ENCODE data around the gene OPA3.
"Not testable (repeated sequence)": the region's sequence is repeated elsewhere in the genome, so short reads cannot be mapped to it uniquely, and the experiment has no call there.

Gene OPA3

GRCh38 chr19:45584332-45585157 lies at the start of gene OPA3:
TSS of gene OPA3 (minus strand) at chr19:45584802. CDS start at chr19:45584764, 38 bp downstream.
- DNase-seq (ENCODE audit: low spot score) = peak; percentile 99

GRCh38 chr19:45632468-45633196 lies 48.0 kb upstream of the OPA3 start:
- DNase-seq (ENCODE audit: low spot score) = peak; percentile 91

GRCh38 chr19:45630463-45630862 lies 45.9 kb upstream of the OPA3 start:
- DNase-seq (ENCODE audit: low spot score) = peak; percentile 89

- no peak for DNase-seq (ENCODE audit: low spot score)
Observed at GRCh38 chr19:45629704-45630103, 45.1 kb upstream of the OPA3 start.

GRCh38 chr19:45628219-45628618 lies 43.6 kb upstream of the OPA3 start:
- DNase-seq (ENCODE audit: low spot score) = not testable (repeated sequence)

- DNase-seq (ENCODE audit: low spot score) = no peak
Observed at GRCh38 chr19:45623984-45624383, 39.4 kb upstream of the OPA3 start.

- no peak for DNase-seq (ENCODE audit: low spot score)
Observed at GRCh38 chr19:45621976-45622503, 37.4 kb upstream of the OPA3 start.

- no peak for DNase-seq (ENCODE audit: low spot score)
Observed at GRCh38 chr19:45621389-45621788, 36.8 kb upstream of the OPA3 start.

GRCh38 chr19:45616704-45617017 lies 32.1 kb upstream of the OPA3 start:
- DNase-seq (ENCODE audit: low spot score) = no peak

GRCh38 chr19:45615795-45616703 lies 31.4 kb upstream of the OPA3 start:
- DNase-seq (ENCODE audit: low spot score) = peak; percentile 75

GRCh38 chr19:45615056-45615455 lies 30.5 kb upstream of the OPA3 start:
- not testable (repeated sequence) for DNase-seq (ENCODE audit: low spot score)

- peak; percentile 90 for DNase-seq (ENCODE audit: low spot score)
Observed at GRCh38 chr19:45613926-45614725, 29.5 kb upstream of the OPA3 start.

- DNase-seq (ENCODE audit: low spot score) = no peak
Observed at GRCh38 chr19:45608948-45609347, 24.3 kb upstream of the OPA3 start.

GRCh38 chr19:45607071-45608029 lies 22.7 kb upstream of the OPA3 start:
- DNase-seq (ENCODE audit: low spot score) = peak; percentile 74

- DNase-seq (ENCODE audit: low spot score) = no peak
Observed at GRCh38 chr19:45601524-45602374, 17.1 kb upstream of the OPA3 start, which contains the start of gene GPR4. TSS of gene GPR4 (minus strand) at chr19:45602212. CDS start at chr19:45591866, 10,346 bp downstream.

- DNase-seq (ENCODE audit: low spot score) = no peak
Observed at GRCh38 chr19:45601115-45601514, 16.5 kb upstream of the OPA3 start.

GRCh38 chr19:45600340-45600885 lies 15.8 kb upstream of the OPA3 start:
- DNase-seq (ENCODE audit: low spot score) = no peak

GRCh38 chr19:45599286-45599685 lies 14.7 kb upstream of the OPA3 start:
- DNase-seq (ENCODE audit: low spot score) = no peak
